GM06990 (cell line): ENCODE data around the gene DAGLA.

Experiments
- DNase-seq: peaks from one replicate; pipeline ENCODE4 v3.0.0-alpha.2; 2011; ENCODE audit not compliant: insufficient read length; ENCODE audit errors: extremely low read depth
- H3K27me3 ChIP-seq: replicated peaks from 2 replicates; pipeline ENCODE4 v1.6.0; 2011; ENCODE audit warnings: low read length; ENCODE audit not compliant: control insufficient read depth, insufficient read depth
- H3K36me3 ChIP-seq: 2 replicates; pipeline ENCODE4 v1.5.1; 2011; ENCODE audit warnings: low read length; ENCODE audit not compliant: control insufficient read depth, insufficient read depth
- H3K4me3 ChIP-seq: replicated peaks from 2 replicates; pipeline ENCODE4 v1.5.1; 2011; ENCODE audit warnings: low read depth, mild to moderate bottlenecking, control low read depth, low read length
- TF ChIP-seq, protein P1 (sequence below): IDR thresholded peaks from 2 replicates; pipeline ENCODE4 v1.5.1; 2011; ENCODE audit warnings: low read length, control low read depth, mild to moderate bottlenecking, inconsistent platforms; ENCODE audit not compliant: insufficient read depth, poor library complexity, severe bottlenecking

Gene DAGLA

DNA sequence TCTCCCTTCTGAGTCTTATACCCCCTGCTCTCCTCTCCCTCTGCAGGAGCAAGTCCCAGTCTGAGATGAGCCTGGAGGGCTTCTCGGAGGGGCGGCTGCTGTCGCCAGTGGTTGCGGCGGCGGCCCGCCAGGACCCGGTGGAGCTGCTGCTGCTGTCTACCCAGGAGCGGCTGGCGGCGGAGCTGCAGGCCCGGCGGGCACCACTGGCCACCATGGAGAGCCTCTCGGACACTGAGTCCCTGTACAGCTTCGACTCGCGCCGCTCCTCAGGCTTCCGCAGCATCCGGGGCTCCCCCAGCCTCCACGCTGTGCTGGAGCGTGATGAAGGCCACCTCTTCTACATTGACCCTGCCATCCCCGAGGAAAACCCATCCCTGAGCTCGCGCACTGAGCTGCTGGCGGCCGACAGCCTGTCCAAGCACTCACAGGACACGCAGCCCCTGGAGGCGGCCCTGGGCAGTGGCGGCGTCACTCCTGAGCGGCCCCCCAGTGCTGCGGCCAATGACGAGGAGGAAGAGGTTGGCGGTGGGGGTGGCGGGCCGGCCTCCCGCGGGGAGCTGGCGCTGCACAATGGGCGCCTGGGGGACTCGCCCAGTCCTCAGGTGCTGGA, 63.4 kb downstream of the DAGLA start:
- Histone ChIP-seq H3K4me3 (no peak overlapping the region), H3K36me3 (no peaks in the 10 kb centered on the region), H3K27me3 (no peaks in the 10 kb centered on the region; the same call in 1 of the 2 replicates)
- DNase-seq: no peak
- TF ChIP-seq, protein P1, sequence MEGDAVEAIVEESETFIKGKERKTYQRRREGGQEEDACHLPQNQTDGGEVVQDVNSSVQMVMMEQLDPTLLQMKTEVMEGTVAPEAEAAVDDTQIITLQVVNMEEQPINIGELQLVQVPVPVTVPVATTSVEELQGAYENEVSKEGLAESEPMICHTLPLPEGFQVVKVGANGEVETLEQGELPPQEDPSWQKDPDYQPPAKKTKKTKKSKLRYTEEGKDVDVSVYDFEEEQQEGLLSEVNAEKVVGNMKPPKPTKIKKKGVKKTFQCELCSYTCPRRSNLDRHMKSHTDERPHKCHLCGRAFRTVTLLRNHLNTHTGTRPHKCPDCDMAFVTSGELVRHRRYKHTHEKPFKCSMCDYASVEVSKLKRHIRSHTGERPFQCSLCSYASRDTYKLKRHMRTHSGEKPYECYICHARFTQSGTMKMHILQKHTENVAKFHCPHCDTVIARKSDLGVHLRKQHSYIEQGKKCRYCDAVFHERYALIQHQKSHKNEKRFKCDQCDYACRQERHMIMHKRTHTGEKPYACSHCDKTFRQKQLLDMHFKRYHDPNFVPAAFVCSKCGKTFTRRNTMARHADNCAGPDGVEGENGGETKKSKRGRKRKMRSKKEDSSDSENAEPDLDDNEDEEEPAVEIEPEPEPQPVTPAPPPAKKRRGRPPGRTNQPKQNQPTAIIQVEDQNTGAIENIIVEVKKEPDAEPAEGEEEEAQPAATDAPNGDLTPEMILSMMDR: no peak

GRCh38 chr11:61744181-61744580, 64.0 kb downstream of the DAGLA start:
- no peak for DNase-seq
- Histone ChIP-seq H3K36me3 (no peaks in the 10 kb centered on the region), H3K27me3 (no peaks in the 10 kb centered on the region; the same call in 1 of the 2 replicates), H3K4me3 (no peak overlapping the region)
- TF ChIP-seq, protein P1: no peak

DNA sequence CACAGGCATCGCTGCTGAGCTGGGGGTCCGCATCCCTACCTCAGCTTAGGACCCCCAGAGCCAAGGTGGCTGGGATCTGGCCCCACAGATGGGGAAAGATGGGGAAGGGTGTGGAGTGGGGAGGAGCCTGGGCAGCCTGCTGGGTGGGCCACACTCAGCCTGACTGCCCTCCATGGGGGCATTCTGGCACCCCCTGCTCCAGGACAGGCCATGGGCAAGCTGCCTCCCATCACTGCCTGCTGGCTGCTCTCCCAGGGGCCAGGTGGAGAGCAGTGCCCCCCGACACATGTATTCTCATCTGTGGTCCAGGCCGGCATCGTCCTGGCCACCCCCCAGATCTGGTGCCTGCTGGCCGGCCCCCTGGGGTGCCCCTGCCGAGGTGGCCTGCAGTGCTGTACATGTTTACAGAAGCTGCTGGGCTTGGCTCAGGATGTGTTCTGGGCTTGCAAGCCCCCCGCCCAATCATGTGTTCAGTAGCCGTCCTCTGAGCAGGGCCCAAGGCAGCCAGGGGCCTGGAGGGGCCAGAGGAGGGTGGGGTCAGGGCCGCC, 64.5 kb downstream of the DAGLA start:
- H3K4me3 ChIP-seq: no peak overlapping the region
- no peaks in the 10 kb centered on the region for H3K36me3 ChIP-seq
- DNase-seq: no peak
- no peaks in the 10 kb centered on the region; the same call in 1 of the 2 replicates for H3K27me3 ChIP-seq
- TF ChIP-seq, protein P1: no peak

DNA sequence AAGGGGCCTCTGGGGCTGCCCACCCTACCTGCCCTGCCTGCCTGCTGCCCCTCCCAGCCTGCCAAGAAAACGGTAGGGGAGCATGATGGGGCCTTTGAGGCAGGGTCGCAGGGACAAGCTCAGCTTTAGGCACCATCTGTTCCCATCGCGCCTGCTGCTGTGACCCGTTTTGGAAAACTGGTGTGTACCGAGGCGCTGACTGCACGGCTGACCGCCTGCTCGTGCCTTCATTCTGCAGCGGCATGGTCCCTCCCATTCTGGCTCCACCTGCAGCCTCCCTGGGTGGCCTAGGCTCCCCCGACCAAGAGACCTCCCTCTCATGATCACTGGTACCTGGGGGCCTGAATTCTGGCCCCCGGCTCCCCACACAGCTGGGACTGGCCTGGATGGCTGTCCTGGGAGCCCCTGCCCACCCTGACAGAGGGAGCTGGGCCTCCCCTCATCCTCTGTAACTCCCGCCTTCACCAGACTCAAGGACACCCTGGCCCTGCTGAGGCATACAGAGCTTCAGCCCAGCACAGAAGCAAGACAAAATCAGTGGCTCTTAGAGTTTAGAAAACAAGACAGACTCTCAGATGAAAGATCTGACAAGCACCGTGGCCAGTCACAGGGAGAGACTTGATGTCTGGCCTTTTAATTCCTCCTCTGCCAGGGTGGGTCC, 65.7 kb downstream of the DAGLA start:
- no peak for DNase-seq
- TF ChIP-seq, protein P1: no peak
- no peaks in the 10 kb centered on the region; the same call in 1 of the 2 replicates for H3K27me3 ChIP-seq
- no peak overlapping the region for H3K4me3 ChIP-seq
- H3K36me3 ChIP-seq: no peaks in the 10 kb centered on the region

- TF ChIP-seq, protein P1: no peak
- no peak overlapping the region for H3K4me3 ChIP-seq
- no peaks in the 10 kb centered on the region for H3K27me3 ChIP-seq
- no peaks in the 10 kb centered on the region for H3K36me3 ChIP-seq
- no peak for DNase-seq
Observed at GRCh38 chr11:61746442-61747191, 66.4 kb downstream of the DAGLA start.
